K562 (cell line): ENCODE results near the gene ITGB2. TPM values are rescaled to one million over a fixed set of nuclear protein-coding genes. Genes with fewer than 3 reads are reported as not detected.
A peak's percentile ranks its signal among the peaks of the same experiment; 100 is the strongest.

ENCODE experiments used
- CBFA2T2 ChIP-seq: fragments of 450-650 bp; conservative IDR thresholded peaks from 2 replicates; pipeline ENCODE4 v1.6.1; 2017; ENCODE audit warnings: mild to moderate bottlenecking
- ILF3 ChIP-seq: fragments of 450-650 bp; IDR thresholded peaks from 2 replicates; pipeline ENCODE4 v1.6.1; 2018; ENCODE audit warnings: antibody characterized with exemption, mild to moderate bottlenecking, moderate library complexity, borderline replicate concordance
- JUND ChIP-seq, 2 experiments: IDR thresholded peaks; 2 replicates in 1 of 2; 3 replicates in 1 of 2; pipeline ENCODE4 v1.6.1; 2011; ENCODE audit warnings: borderline replicate concordance in 2 of 2, low read depth in 2 of 2, low read length in 2 of 2, improper control_type of control experiment in 1 of 2, missing biosample characterization in 1 of 2, missing genetic modification characterization in 1 of 2, missing genetic modification reagents in 1 of 2
- NFE2L1 ChIP-seq: fragments of 450-650 bp; IDR thresholded peaks from 2 replicates; pipeline ENCODE4 v1.6.1; 2016; ENCODE audit warnings: missing genetic modification characterization, low read depth, mild to moderate bottlenecking, missing compliant biosample characterization, moderate library complexity, borderline replicate concordance
- POLR2H ChIP-seq: IDR thresholded peaks from 2 replicates; pipeline ENCODE4 v1.6.1; 2016; ENCODE audit warnings: missing genetic modification characterization, low read depth, mild to moderate bottlenecking, control low read depth, missing compliant biosample characterization, moderate library complexity
- RB1 ChIP-seq: fragments of 450-650 bp; IDR thresholded peaks from 2 replicates; pipeline ENCODE4 v1.6.1; 2017; ENCODE audit warnings: low read depth, mild to moderate bottlenecking
- SMAD3 ChIP-seq: fragments of 450-650 bp; formaldehyde crosslinking; conservative IDR thresholded peaks from 2 replicates; pipeline ENCODE4 v1.4.0; 2020; ENCODE audit warnings: mild to moderate bottlenecking
- SP2 ChIP-seq: IDR thresholded peaks from 2 replicates; pipeline ENCODE4 v1.6.1; 2011; ENCODE audit warnings: mild to moderate bottlenecking, low read depth, low read length, moderate library complexity; ENCODE audit not compliant: poor library complexity, severe bottlenecking; ENCODE audit errors: extremely low read depth
- TAF7 ChIP-seq: fragments of 450-650 bp; IDR thresholded peaks from 2 replicates; pipeline ENCODE4 v1.6.1; 2016; ENCODE audit warnings: missing genetic modification characterization, missing compliant biosample characterization
- ZBTB11 ChIP-seq, 3 experiments: fragments of 200-800 bp in 1 of 3; fragments of 250-450 bp in 1 of 3; fragments of 450-650 bp in 1 of 3; sonication (Bioruptor Pico) in 1 of 3; sonication (Bioruptor generic) in 1 of 3; formaldehyde crosslinking in 1 of 3; IDR thresholded peaks; 2 replicates each; pipeline versions ENCODE4 v1.6.1 to v1.8.0; 2016 to 2022; ENCODE audit warnings: mild to moderate bottlenecking in 2 of 3, missing genetic modification characterization in 2 of 3, missing compliant biosample characterization in 1 of 3, moderate library complexity in 1 of 3
- ZBTB40 ChIP-seq, 2 experiments: fragments of 450-650 bp in 1 of 2; sonication (generic) in 1 of 2; formaldehyde crosslinking in 1 of 2; IDR thresholded peaks; 2 replicates each; pipeline versions ENCODE4 v1.7.1 to v1.9.0; 2016 to 2022; ENCODE audit warnings: inconsistent platforms in 1 of 2, mild to moderate bottlenecking in 1 of 2, missing genetic modification reagents in 1 of 2
- ZNF584 ChIP-seq: fragments of 200-800 bp; sonication (Bioruptor generic); IDR thresholded peaks from 2 replicates; pipeline ENCODE4 v1.6.1; 2016; ENCODE audit warnings: low read depth, mild to moderate bottlenecking, missing genetic modification characterization, missing compliant biosample characterization
- polyA plus RNA-seq, 8 experiments: library from polyadenylated mRNA; depleted of rRNA in 4 of 8; stranded (reverse) in 5 of 8; unstranded in 3 of 8; fragments of >200 nt; fragmentation: Nextera tagmentation in 2 of 8; fragmentation: Illumina TruSeq in 1 of 8; extraction: Ambion mirVana in 2 of 8; extraction: Trizol in 1 of 8; gene quantifications; 2 replicates each; pipeline versions ENCODE4 v1.2.1 to v1.2.3, GENCODE V29; 2011 to 2014; ENCODE audit warnings: inconsistent platforms in 1 of 8, missing spikeins in 1 of 8
- total RNA-seq, 7 experiments: library from RNA; depleted of rRNA in 6 of 7; stranded (reverse); fragments of >200 nt in 6 of 7; fragmentation: Illumina TruSeq in 2 of 7; extraction: Trizol in 2 of 7; gene quantifications; 2 replicates each; pipeline versions ENCODE4 v1.2.1 to v1.2.3, GENCODE V29; 2011 to 2021; ENCODE audit warnings: low replicate concordance in 1 of 7

The ITGB2 gene
- total and polyA plus RNA-seq, 9 of the 15 experiments (the other 6 are each of a cell fraction or from before 2014, with no cell fraction given): 0.07 to 1.3 (median 0.51) TPM; not detected in 2

DNA sequence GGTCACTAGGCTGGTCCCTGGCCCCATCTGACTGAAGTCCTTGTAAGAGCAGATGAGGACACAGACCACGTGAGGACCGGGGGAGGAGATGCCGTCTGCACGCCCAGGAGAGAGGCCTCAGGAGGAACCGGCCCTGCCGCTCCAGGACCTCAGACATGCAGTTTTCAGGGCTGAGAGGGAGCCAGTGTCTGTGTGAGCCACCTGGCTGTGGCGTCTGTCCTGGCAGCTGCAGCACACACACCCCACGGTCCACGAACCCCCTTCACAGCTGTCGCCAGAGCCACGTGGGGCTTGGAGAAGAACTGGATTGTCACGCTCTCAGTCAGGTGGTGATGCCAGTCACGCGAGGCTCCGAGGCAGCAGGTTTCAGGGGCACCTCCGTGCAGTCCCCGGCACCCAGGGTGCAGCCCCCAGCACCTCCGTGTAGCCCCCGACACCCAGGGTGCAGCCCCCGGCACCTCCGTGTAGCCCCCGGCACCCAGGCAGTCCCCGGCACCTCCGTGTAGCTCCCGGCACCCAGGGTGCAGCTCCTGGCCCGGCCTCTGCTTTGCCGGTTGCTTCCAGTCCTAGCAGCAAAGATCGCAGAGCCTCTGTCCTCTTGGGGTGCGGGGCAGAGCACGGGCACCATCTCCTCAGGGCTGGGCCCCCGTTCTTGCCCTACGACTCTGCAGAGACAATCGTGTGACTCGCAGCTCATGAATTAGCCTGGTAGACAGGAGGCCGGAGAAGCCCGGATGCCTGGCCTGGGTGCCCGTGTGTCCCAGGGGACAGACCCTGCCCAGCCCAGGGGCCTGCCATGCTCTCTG lies 83.8 kb downstream of the ITGB2 start (continued):
- TF ChIP-seq NFE2L1 (tag) (no peak), SP2 (no peak), RB1 (no peak), ILF3 (no peak), ZBTB40 (IDR thresholded peaks at IDR 0.05) (no peak), ZBTB40 (CRISPR knock-in tag; IDR thresholded peaks at IDR 0.05) (no peak), SMAD3 (CRISPR knock-in tag) (no peak), TAF7 (tag) (no peak), POLR2H (no peak), ZNF584 (no peak), JUND (IDR thresholded peaks at IDR 0.05; ENCODE audit: borderline replicate concordance, low read depth, low read length) (no peak), JUND (tag; IDR thresholded peaks at IDR 0.05; ENCODE audit: borderline replicate concordance, low read depth, low read length) (peak; percentile 38; the same call in 2 of the 3 replicates), ZBTB11 (CRISPR knock-in tag; IDR thresholded peaks at IDR 0.05) (no peak), CBFA2T2 (peak; percentile 61)
